IPS-NIHi7 (cell line): Measurements from ENCODE around the gene USP12.
"Not testable (repeated sequence)": the region's sequence is repeated elsewhere in the genome, so short reads cannot be mapped to it uniquely, and the experiment has no call there.

ENCODE experiments used
- DNase-seq: peaks from one replicate; pipeline ENCODE4 v3.0.0; 2012; ENCODE audit warnings: mixed read lengths; ENCODE audit errors: extremely low spot score

The USP12 gene

DNA sequence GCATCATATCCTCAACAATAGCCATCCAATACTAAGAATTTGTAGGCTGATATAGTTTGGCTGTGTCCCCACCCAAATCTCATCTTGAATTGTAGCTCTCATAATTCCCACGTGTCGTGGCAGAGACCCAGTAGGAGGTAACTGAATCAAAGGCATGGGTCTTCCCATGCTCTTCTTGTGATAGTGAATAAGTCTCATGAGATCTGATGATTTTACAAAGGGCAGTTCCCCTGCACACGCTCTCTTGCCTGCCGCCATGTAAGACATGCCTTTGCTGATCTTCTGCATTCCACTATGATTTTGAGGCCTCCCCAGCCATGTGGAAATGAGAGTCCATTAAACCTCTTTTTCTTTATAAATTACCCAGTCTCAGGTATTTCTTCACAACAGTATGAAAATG, 48.2 kb downstream of the USP12 start:
- DNase-seq = not testable (repeated sequence)

DNA sequence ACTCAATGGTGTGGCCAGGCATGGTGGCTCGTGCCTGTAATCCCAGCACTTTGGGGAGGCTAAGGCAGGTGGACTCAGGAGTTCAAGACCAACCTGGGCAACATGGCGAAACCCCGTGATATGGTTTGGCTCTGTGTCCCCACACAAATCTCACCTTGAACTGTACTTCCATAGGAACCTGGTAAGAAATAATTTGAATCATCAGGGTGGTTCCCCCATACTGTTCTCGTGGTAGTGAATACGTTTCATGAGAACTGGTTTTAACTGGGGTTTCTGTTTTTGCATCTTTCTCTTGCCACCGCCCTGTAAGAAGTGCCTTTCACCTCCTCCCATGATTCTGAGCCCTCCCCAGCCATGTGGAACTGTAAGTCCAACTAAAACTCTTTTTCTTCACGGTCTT, 49.6 kb downstream of the USP12 start:
- DNase-seq = no peak

- no peak for DNase-seq
Observed at GRCh38 chr13:27120811-27121210, 50.8 kb downstream of the USP12 start.

DNA sequence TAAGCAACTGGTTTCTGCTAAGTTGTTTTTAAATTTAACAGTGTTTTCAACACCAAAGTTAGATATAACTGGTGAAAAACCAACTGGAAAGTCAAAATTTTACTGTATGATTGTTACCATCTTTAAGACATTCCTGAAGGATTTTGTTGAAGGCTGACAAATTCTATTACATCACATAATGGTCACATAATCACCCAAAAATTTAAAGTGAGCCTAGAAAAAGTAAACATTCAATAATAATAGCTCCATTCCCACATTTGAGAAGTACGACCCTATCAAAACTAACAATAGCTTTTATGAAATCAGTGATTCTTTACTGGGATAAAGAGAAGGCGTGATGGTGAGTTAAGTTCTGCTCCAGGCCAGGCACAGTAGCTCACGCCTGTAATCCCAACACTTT, 51.6 kb downstream of the USP12 start:
- DNase-seq = no peak

DNA sequence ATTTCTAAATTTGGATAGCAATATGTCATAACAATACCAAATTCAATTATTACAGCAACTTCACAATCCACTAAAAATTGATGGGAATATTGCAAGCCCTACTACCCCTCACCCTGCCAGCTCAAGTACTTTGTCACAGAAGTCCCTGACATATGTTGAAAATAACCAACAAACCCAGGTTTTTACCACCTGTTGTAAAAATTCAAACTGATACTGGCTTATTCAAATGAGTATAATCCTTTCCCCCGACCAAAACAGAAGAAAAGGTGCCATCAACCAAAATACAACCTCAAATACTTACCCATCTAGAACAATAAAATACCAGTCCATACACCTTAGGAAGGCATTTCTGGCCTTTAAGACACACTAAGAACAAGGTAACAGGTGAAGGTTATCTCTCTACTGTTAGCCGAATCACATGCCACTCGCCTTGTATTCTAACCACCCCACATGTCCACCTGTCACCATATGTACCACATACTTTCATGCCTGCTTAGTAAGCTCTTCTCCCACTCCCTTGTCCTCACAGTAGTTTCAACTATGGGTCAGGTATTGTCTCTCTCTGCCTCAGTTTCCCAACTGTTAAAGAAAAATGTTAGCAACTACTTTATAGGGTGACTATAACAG, 53.1 kb downstream of the USP12 start:
- DNase-seq = no peak

GRCh38 chr13:27117952-27118351, 53.7 kb downstream of the USP12 start:
- no peak for DNase-seq

DNA sequence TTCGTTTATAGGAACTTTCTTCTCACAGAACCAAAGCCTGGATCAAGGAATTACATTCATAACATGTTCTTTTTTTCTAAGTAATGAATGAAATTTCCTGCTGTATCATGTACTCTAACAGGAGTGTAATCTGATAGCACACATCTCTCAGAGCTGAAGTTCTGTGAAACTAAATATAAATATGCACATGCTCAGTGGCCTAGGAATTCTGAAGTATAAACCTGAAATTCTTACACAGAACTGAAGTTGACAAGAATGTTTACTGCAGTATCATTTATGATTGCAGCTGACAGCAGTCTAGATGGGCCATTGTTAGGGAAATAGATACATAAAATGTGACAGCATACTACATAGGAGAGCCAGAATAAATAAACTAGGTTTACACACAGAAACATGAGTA, 54.5 kb downstream of the USP12 start:
- DNase-seq = no peak

- DNase-seq = no peak
Observed at GRCh38 chr13:27113436-27113835, 58.2 kb downstream of the USP12 start.

DNA sequence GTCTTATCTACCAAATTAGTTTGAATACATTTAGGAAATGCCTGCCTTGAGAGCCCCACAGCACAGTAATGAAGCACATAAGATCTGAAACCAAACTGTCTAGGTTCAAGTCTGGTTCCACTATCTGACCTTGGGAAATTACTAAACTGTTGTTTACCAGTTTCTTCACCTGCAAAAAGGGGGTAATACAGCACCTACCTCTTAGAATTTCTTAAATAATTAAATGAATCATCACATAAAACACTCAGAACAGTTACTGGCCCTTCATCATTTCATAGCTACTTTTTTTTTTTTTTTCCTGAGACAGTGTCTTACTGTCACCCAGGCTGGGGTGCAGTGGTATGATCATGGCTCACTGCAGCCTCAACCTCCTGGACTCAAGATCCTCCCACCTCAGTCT, 59.6 kb downstream of the USP12 start:
- DNase-seq = no peak

DNA sequence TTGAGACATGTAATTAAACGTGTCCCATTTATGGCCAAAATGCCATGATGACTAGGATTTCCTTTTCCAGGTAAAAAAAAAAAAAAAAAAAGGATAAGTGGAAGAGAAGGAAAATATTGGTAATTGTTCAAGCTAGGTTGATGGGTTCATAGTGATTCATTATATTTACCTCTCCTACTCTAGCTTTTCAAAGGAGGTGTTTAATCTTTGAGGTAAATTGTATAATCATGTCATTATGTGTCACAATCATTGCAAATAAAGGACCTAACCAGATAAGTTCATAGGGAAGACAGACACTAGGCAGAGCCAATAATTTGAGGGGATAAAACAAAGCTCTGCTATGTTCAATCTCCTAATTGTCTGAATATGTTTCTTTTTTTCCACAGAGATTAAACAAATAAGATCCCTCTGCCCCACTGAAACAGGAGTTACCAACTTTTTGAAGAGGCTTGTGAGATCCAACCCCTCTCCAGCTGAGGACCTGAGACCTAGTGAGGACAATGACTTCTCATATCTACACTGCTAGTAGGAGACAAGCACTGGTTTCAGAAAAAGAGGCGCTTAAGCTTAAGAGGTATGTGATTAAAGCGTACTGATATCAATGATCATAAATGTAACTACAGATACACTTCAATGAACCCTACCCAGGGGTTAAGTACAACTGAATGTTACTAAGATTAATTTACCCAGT, 61.4 kb downstream of the USP12 start:
- DNase-seq = no peak

- DNase-seq = no peak
Observed at GRCh38 chr13:27106144-27106543, 65.5 kb downstream of the USP12 start.

DNA sequence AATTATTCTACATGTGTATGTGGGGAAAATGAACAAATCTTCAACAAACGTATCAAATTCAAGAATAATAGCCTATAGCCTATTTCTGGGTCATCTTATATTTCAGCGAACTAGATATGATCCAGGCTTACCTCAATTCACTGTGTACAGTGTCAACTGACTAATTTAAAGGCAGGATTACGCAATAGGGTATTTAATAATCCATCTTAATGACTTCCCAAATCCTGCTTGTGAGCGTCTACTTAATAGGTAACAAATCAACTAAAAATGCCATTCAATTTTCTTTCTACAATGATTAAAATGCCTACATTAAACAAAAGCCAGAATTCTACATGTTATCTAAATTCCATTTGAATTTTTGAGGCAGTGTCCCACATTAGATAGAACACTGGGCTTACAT, 67.0 kb downstream of the USP12 start:
- DNase-seq = no peak

DNA sequence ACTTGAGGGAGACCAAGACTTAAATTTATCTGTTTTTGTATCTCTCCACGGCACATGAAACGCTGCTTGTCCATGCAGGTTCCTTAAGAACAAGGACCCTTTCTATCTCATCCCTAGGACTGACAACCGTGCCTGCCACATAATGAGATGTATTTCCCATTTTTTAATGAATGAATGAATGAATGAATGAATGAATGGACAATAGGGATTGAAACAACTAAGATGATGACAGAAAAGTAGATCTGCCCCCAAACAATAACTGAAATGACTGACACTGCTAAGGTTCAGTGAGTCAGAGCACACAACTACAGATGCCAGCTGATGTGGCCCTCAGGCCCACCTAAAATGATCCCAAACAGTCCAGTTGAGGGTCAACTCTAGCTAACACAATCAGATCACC, 69.8 kb downstream of the USP12 start:
- no peak for DNase-seq

DNA sequence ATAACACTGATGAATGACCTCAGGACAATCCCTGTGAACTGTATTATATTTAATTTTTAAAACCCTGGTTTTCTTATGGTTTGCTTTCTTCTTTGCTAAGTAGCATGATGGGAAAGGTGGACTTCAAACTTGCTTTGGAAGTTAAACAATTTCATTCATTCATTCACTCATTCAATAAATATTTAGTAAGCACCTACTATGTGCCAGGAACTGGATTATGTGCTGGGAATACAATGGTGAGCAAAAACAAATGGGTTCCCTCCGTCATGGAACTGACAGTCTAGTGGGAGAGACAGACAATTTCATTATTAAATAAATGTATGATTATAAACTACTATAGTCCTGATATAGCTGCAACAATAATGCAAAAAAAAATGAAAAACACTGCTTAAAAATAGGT, 70.3 kb downstream of the USP12 start:
- DNase-seq = no peak

- DNase-seq = no peak
Observed at GRCh38 chr13:27097691-27098090, 73.9 kb downstream of the USP12 start.

DNA sequence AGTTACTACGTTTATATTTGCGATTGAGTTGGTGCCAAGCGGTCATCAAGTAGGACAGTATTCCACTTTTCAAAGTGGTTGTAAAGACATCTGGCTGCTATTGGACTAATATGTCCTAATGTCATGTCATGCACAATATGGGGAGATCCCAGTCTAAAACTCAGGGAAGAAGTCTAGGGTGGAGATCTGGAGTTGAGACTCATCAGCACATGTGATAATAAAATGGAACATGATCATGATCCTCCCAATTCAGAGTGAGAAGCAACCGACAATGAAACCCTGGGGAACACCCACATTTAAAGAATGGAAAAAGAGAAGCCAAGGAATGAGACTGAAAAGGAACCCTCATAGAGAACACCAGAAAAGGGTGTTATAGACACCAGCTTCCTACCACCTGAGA, 80.2 kb downstream of the USP12 start:
- DNase-seq = no peak

DNA sequence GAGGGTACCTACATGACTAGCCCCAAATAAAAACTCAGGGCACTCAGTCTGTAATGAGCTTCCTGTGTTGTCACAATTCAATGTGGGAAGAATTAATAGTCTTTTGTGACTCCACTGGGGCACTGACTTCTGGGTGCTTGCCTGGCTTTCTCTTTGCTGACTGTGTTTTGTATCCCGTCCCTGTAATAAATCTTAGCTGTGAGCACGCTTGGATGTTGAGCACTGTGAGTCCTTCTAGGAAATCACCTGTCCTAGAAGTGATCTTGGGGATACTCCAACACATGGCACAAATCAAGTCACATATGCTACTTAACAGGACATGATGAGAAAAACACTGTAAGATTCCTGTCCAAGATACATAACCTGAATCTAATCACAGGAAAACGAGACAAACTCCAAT, 83.0 kb downstream of the USP12 start:
- DNase-seq = no peak

DNA sequence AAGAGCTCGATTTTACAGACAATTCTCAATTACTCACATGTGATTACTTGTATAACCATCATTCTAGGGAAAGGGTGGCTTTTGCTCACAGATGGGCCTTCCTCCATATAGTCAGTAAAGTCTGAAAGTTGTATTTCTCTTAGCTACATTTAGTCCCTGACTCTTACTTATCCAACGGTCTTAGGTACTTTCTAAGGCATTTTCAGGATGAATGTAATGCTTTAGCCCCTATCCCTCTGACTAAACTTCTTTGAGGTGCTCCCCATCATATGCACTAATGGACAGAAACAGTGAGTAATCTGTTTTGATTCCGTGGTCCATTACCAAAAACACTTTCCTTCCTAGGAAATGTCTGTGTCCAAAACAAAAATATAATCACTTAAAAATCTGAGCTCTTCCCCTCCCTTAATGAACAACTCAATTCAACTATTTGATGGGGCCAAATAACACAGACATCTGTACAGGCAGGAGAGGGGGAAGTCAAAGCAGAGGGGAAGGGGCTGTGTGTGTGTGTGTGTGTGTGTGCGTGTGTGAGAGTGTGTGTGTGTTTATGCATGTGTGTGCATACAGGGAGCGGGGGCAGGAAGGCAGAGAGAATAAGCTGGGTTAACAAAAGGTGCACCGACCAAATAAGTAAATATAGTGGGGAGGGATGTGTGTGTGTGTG, 84.9 kb downstream of the USP12 start:
- no peak for DNase-seq

DNA sequence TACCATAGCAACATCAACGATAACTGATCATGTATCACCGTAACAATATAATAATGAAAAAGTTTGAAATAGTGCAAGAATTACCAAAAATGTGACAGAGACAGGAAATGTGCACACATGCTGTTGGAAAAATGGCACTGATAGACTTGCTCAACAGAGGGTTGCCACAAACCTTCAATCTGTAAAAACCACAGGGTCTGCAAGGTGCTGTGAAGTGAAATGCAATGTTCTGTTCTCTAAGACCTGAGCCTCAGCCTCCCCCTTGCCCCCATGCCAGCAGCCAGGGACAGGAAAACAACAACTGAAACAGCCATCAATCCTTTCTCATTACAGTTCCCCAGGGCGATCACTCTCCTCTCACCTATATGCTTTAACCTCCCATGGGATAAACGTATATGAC, 88.4 kb downstream of the USP12 start:
- DNase-seq = no peak

DNA sequence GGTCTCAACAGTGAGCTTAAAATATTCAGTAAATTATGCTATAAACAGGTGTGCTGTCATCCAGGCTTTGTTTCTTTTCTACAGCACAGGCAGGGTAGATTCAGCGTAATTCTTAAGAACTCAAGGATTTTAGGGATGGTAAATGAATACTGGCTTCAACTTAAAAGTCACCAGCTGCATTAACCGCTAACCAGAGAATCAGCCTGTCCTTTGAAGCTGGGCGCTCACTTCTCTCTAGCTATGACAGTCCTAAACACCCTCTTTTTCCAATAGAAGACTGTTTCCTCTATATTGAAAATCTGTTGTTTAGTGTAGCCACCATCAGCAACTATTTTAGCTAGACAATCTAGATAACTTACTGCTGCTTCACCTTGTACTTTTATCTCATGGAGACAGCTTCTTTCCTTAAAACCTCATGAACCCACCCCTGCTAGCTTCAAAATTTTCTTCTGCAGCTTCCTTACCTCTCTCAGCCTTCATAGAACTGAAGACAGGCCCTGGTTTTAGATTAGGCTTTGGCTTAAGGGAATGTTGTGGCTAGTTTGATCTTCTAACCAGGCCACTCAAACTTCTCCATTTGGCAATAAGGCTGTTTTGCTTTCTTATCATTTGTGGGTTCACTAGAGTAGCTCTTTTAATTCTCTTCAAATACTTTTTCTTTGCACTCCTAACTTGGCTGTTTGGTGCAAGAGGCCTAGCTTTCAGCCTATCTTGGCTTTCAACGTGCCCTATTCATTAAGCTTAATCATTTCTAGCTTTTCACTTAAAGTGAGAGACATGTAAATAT, 89.5 kb downstream of the USP12 start:
- no peak for DNase-seq

DNA sequence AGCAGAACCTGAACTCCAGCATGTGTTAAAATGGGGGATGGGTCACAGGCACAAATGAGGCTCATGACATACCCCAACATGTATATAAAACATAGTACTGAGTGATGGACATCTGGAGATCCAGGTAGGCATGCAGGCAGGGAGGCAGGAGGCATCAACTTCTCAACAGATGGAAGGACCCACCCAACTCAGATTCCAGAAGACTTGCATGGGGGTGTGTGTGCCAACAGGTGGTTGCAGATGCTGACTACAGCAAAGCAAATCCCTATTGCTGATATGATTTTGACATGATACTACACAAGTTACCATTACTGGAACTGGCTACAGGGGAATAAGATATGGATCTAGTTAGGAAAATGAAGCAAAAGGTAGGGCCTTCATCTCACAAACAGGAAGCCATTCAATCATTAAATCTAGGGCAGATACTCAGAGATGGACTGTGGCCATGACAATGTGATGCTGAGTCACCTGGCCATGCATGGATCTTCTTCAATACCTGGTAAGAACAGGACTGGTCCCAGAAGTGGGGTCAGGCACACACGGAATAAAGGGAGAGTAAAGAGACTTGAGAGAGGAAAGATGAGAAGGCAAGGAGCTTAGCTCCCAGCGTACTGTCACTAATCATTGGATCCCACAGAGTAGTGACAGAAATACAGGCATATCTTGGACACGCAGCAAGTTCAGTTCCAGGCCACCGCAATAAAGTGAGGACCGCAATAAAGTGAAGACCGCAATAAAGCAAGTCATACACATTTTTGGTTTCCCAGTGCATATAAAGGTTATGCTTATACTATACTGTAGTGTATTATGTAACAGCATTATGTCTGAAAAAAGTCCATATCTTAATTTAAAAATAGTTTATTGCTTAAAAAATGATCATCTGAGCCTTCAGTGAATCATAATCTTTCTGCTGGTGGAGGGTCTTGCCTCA, 91.3 kb downstream of the USP12 start:
- DNase-seq = no peak
